ENCODE measurements around the gene TMC5.
A peak's percentile ranks its signal among the peaks of the same experiment; 100 is the strongest.

The TMC5 gene

DNA sequence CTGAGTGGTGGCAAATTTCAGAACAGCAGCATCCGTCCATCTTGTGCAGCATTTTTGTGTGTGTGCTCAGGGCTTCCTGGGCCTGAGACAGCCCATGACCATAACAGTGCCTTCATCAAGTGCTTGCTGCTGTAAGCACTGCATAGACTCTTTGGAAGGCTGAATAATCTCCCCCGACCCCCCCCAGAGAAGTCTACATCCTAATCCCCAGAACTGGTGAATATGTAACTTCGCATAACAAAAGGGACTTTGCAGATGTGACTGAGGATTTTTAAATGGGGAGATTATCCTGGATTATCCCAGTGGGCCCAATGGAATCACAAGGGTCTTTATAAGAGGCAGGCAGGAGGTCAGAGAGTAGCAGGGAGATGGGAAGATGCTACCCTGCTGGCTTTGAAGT, 50.6 kb downstream of the TMC5 start:
- no peak for DNase-seq

DNA sequence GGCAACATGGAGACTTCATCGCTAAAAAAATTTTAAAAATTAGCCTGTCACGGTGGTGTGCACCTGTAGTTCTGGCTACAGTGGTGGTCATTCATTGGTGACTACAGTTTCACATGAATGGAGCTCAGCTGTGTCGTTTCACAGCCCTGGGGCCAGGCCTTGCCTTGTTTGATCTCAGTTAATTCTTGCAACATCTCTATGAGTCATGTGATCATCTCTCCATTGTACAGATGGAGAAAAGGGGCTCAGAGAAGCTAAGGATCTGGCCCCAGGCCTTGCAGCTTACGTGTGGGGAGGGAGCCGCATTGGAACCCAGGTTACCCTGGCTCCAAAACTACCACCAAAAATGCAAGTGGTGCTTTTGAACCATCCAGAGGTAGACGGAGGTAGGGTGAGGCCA, 54.8 kb downstream of the TMC5 start:
- DNase-seq = no peak

DNA sequence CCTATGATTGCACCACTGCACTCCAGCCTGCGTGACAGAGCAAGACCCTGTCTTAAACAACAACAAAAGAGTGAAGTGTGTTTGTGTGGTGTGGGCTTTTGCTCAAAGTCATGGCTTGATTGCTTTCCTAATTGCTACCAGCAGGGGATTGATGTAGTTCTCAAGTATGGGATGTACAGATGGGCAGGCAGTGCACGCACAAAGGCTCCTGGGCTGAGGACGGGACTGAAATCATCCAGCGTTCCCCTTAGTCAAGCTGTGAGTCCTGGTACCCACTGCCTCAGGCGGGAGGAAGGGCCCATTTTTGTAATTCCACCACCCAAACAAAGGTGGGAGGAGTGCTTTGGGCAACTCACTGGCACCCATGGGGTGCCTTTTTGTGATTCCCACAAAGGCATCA, 56.9 kb downstream of the TMC5 start:
- DNase-seq = no peak

DNA sequence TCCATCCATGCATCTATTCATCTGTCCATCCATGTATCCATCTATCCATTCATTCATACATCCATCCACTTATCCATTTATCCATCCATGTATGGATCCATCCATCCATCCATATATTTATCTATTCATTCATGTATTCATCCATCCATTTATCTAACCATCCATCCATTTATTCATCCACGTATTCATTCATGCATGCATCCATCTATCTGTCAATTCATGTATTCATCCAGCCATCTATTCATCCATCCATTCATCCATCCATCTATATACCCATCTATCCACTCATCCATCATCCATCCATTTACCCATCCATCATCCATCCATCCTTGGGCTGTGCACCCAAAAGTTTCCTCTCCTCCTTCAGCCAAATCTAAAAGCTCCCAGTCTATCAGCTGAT, 60.8 kb downstream of the TMC5 start:
- no peak for DNase-seq

DNA sequence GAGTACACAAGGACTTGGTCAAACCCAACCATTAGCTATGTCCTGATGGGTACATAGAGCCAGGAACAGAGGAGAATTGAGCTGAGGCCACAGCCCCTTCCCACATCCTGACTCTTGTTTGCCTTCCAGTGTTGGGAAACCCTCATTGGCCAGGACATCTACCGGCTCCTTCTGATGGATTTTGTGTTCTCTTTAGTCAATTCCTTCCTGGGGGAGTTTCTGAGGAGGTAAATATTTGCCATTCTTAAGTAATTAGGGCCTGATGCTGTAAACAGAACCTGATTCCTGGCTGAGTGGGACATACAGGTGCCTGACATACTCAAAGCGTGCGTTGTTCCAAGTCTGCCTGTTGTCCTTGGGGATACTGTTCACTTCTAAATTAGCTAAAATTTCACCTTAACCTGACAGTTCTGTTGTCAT, 61.6 kb downstream of the TMC5 start:
- DNase-seq = no peak

DNA sequence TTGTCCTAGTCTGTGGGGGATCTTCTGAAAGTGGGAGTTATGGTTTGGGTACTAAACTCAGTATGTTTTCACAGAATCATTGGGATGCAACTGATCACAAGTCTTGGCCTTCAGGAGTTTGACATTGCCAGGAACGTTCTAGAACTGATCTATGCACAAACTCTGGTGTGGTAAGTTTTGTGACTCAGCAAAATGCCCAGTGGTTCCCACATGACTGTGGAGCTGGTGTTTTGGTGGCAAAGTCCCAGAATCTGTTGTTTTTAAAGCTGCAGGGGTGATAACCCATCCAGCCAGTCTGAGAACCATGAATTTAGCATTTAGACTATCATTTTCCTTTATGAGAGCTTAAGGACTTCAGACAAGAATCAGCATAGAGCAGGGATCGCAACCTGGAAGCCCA, 63.6 kb downstream of the TMC5 start:
- no peak for DNase-seq

DNA sequence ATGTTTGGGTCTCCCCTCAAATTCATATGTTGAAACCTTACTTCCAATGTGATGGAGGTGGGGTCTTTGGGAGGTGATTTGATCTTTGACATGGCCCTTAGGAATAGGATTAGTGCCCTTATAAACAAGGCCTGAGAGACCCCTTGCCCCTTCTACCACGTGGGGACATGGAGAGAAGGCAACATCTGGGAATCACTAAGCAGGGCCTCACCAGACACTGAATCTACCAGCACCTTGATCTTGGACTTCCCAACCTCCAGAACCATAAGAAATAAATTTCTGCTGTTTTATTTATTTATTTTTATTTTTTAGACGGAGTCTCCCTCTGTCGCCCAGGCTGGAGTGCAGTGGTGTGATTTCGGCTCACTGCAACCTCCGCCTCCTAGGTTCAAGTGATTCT, 64.1 kb downstream of the TMC5 start:
- no peak for DNase-seq

DNA sequence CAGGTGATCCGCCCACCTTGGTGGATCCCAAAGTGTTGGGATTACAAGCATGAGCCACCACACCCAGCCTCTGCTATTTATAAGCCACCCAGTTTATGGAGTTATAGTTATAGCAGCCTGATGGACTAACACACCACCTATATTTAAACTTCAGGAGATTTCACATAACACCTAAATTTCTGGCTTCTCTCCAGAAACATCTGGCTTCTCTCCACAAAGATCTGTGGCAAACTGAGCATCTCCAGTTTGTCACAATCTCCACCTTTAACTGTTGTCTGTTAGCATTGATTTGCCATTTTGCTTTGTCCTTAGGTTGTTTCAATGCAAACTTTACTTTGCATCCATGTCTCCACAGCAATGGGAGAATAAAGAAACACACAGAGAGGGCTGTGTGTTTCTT, 64.6 kb downstream of the TMC5 start:
- DNase-seq = no peak

DNA sequence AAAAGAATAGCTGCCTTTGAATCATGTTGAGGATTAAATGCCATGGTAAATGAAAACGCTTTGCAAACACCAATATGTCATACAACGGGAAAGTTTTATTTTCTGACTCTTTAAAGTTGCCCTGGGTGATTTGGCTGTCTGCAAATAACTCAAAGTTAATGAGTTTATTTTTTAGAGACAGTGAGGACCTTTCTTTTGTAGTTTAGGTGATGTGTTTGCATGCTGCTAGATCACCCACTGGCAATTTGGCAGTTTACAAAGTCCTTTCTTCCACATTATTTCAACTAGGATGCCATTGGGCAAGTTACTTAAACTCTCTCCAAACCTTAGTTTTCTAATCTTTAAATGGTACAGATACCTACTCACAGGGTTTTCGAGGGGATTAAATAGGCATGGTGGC, 66.4 kb downstream of the TMC5 start:
- DNase-seq = no peak

DNA sequence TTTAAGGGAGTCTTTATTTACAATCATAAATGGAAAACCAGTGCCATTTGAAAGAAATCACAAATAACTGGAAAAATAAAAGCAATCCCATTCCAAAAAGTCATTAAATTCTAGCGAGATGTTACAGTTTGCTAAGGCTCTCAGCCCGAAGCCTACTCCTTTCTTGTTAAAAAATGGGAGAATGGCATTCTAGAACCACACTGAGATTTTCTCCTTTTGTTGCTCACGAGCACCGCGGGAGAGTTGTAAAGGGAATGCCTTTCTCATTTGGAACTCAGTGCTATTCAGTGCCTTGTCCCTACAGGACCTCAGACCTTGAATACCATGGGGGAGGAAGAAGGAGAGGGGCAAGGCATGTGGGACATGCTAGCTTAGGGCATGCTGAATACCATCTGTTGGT, 67.9 kb downstream of the TMC5 start:
- no peak for DNase-seq

DNA sequence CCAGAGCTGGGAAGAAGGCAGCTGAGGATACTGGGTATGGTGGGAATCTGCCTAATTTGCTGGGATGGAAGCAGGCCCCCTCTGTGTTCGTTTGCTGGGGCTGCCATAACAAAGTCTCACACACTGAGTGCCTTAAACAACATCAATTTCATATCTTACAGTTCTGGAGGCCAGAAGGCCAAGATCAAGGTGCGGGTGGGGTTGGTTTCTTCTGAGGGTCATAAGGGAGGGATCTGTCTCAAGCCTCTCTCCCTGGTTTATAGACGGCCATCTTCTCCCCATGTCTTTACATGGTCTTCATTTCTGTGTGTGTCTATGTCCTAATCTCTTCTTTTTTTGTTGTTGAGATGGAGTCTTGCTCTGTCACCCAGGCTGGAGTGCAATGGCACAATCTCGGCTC, 68.4 kb downstream of the TMC5 start:
- DNase-seq = no peak

DNA sequence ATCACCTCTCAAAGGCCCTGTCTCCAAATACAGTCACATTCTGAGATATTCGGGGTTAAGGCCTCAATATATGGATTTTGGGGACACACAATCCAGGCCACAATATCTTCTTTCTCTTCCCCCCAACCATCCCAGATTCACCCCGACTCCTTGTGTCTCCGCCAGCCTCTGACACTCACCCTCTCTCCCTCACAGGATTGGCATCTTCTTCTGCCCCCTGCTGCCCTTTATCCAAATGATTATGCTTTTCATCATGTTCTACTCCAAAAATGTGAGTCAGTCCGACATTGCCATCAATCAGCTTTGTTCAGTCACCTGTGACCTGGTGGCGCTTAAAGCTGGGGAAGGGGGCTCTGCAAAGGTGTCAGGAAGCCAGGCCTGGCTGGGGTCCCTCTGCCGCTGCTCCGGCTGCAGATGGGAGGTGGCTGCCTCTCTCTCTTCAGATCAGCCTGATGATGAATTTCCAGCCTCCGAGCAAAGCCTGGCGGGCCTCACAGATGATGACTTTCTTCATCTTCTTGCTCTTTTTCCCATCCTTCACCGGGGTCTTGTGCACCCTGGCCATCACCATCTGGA, 69.2 kb downstream of the TMC5 start:
- no peak for DNase-seq

DNA sequence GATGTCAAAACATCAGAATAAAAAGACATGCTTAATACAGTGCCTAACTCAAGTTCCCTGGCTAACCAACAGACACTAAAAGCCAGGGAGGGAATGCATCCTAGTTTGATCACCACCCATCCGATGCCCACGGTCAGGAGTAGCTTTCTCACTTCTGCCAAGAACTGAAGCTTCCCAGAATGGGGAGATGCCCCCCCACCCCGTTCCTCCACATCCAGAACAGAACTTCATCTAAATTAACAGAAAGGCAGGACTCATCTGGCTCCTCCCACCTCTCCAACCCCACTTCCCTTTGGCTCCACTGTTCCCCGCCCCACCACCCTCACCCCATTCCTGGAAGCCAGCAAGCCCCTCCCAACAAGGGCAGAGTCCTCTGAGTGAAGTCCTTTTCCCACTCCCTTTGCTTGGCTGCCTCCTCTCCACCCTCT, 70.5 kb downstream of the TMC5 start:
- DNase-seq = no peak

DNA sequence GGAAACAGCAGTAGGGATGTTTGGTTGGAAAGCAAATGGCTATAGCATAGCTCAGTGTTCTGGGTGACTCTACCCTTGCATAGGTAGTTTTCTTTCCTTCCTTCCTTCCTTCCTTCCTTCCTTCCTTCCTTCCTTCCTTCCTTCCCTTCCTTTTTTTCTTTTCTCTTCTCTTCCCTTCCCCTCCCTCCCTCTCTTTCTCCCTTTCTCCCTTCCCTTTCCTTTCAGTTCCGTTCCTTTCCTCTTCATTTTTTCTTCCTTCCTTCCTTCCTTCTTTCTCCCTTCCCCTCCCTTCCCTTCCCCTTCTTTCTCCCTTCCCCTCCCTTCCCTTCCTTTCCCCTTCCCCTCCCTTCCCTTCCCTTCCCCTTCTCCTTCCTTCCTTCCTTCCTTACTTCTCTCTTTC, 72.9 kb downstream of the TMC5 start:
- no peak for DNase-seq

DNA sequence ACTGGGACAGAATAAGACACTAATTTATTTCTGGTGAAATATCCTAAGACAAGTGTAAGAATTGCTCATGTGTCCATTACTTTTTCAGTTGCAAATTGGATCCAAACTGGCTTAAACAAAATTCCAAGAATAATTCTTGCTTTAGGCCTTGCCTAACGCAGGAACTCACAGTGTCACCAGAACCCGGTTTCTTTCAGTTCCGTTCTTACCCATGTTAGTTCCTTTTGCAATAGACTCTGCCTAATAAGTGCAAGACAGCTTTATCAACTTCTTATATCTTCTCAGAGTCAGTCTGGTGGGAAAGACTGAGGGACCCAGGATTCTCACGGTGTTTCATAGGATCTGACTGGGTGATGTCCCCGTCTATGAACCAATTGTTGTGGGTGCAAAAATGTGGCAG, 79.5 kb downstream of the TMC5 start:
- DNase-seq = no peak

DNA sequence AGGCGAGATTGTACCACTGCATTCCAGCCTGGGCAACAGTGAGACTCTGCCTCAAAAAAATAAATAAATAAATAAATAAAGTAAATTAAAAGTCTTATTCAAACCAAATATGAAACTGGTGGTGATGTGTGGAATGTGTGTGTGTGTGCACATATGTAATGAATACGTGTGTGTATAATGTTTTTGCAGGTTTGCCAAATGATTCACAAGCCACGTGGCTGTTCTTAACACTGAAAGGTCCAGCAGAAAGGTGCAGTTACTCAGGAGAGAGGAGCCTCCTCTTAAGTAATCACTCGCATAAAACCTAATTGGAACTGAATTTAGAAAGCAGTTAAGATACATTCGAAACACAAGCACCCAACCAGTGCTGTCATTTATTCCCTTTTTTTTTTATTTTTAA, 81.3 kb downstream of the TMC5 start:
- DNase-seq = no peak

DNA sequence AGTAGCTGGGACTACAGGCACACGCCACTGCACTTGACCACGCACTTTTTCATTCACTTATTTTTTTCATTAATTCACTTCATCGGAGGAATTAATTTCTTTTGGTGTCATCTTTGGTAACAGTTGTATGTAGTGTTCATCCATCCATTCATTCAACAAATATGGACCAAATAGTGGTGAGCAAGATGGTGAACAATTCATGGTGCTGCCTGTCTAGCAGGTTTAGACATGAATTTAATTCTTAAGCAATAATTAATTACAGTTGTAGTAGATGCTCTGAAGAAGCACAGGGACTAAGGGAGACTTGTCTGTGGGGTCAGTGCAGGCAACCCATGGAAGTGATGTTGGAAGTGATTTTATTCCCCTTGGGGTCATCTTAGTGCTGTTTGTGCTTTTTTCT, 81.8 kb downstream of the TMC5 start:
- DNase-seq = no peak

DNA sequence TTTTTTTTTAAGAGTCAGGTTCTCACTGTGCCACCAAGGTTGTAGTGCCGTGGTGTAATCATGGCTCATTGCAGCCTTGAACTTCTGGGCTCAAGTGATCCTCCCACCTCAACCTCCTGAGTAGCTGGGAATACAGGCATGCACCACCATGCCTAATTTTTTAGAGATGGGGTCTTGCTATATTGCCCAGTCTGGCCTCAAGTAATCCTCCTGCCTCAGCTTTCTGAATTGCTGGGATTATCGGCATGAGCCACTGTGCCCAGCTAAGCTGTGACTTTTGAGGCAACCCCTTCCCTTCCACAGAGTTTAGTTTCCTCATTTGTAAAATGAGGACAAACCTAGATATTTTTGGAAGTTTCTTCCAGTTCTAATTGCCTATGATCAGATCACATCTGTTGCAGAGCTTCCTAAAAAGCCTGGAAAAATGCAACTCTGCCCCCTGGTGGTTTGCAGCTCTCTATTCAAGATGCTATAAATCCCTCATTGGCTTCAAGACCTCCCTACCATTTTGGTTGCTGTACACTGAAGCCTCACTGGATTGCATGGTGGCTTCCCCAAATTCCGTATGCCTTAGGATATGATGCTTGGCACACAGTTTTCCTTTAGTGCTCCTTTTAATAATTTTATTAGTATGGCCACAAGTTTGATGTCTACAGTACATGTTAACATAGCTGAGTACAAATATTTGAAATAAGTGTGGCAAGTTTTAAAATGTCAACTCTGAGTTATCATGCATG, 84.9 kb downstream of the TMC5 start:
- DNase-seq = peak; percentile 23

DNA sequence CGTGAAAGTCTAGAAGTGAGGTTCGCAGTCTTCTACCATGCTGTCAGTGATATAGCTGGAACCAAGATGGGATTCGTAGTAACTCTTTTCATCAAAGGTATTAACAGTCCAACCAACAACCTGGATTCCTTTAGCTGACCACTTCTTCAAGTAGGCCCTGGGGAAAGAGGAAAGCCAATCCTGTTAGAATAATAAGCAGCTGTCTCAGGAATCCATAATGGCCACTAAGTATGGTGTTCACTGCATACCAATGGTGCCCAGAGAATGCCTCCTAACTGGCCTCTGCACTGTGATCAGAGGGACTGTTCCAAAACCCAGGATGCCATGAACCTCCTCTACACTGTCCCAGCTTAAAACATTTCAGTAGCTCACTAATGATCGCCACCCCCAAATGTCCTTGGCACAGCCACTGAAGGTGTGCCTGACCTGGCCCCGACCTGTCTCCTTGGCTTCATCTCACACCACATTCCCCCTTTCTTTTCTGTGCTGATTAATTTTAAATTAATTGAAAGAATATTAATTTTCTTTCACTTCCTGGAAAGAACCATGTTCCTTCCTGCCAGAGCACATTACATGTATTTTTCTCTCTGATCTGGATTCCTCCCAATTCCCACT, 85.9 kb downstream of the TMC5 start:
- DNase-seq = no peak

DNA sequence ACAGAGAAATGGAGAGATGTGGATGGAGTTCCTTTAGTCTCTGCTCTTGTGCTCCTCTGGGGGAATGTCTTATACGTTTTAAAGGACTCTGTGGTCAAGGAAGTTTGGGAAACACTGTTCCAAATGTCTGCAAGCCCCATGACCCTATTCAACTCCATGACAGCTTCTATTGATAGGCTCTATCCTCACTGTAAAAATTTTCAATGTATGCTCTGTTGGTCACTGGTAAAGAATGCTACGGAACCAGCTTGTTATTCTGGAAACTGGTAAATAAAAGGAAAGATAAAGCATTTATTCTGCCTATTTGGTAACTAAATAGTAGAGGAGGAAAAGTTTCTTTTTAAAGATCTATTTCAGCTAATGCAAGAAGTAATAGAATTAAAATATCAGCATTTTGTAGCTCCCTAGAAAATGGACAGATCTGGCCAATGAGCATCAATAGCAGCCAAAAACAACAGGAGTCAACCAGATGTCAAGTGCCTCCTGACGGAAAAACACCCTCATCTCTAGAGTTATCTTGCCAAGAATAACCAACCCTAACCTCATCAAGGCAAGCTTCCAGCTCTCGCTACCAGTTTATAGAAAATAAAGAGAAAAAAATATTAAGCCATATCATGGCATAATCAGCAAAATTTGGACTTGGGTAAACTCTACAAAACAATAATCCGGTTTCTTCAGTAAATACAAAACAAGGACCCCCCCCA, 88.1 kb downstream of the TMC5 start:
- DNase-seq = no peak

DNA sequence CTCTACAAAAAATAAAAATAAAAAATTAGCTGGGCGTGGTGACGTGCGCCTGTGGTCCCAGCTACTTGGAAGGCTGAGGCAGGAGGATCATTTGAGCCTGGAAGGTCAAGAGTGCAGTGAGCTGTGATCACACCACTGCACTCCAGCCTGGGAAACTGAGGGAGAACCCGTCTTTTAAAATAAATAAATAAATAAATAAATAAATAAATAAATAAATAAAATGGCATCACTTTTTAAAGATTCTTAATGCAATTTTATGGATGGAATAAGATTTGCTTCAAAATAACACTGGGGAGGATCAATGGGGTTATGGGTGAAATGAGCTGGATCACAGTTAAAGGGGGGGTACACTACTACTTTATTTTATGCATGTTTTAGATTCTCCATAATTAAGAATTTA, 89.3 kb downstream of the TMC5 start:
- no peak for DNase-seq

DNA sequence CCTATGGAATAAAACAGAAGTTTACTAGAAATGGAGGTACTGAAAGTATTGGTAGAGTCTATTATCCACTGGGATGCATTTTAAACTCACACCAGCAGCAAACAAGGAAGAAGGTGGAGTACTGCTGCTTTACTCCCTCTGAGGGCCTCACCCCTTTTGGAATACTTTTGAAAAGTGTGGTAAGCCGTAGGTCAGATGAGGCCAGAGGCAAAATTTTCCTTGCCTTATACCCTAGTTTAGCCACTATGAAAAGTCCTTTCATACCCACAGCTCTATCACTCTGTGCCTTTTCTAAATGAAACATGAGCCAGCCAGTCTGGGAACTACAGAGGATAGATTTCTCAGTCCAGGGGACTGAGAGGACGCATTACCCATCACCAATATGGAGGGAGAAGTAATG, 90.2 kb downstream of the TMC5 start:
- DNase-seq = no peak

DNA sequence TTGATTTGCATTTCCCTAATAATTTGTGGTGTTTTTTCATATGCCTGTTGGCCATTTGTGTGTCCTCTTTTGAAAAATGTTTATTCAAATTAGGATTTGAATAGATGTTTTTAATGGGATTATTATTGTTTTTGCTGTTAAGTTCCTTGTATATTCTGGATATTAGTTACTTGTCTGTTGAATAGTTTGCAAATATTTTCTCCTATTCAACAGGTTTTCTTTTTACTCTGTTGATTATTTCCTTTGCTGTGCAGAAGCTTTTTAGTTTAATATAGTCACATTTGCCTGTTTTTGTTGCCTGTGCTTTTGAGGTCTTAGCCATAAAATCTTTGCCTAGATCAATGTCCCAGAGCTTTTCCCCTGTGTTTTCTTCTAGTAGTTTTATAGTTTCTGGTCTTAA, 94.6 kb downstream of the TMC5 start:
- DNase-seq = no peak

Measured in effector CD8-positive, alpha-beta T cell (primary cell).